Ovary (tissue), 9 donors: ENCODE measurements around the gene ITPR2. TPM values are rescaled to one million over a fixed set of nuclear protein-coding genes. Genes with fewer than 3 reads are reported as not detected.
"Not testable (repeated sequence)": the region's sequence is repeated elsewhere in the genome, so short reads cannot be mapped to it uniquely, and the experiment has no call there.

Source experiments
- DNase-seq, 5 donors: peaks; one replicate each; pipeline ENCODE4 v3.0.0-alpha.2; 2019 to 2020
- H3K27ac ChIP-seq, 2 donors: fragments of 200-600 bp; one replicate each; pipeline versions ENCODE4 v1.5.1 to v1.8.0; 2019 to 2022
- H3K27me3 ChIP-seq: fragments of 200-600 bp; one replicate; pipeline ENCODE4 v1.8.0; 2022
- H3K36me3 ChIP-seq: fragments of 200-600 bp; sonication (generic); one replicate; pipeline ENCODE4 v1.5.1; 2019
- H3K4me1 ChIP-seq: one replicate; pipeline ENCODE4 v1.8.1; 2013; ENCODE audit warnings: mild to moderate bottlenecking, moderate library complexity; ENCODE audit not compliant: insufficient read depth
- H3K4me3 ChIP-seq: fragments of 200-600 bp; sonication (generic); one replicate; pipeline ENCODE4 v1.5.1; 2017
- H3K9me3 ChIP-seq, 2 donors: fragments of 200-600 bp in 1 of 2; sonication (generic) in 1 of 2; one replicate each; pipeline versions ENCODE4 v1.5.1 to v1.8.1; 2013 to 2019; ENCODE audit warnings: mild to moderate bottlenecking in 1 of 2, moderate library complexity in 1 of 2
- CTCF ChIP-seq, 3 donors: fragments of 450-650 bp in 2 of 3; fragments of 200-600 bp in 1 of 3; IDR thresholded peaks; one replicate each; pipeline versions ENCODE4 v1.5.1 to v1.8.0; 2016 to 2022; ENCODE audit warnings: antibody characterized with exemption in 3 of 3, mild to moderate bottlenecking in 1 of 3
- EP300 ChIP-seq: sonication (generic); formaldehyde crosslinking; IDR thresholded peaks from one replicate; pipeline ENCODE4 v1.6.1; 2017; ENCODE audit warnings: antibody characterized with exemption
- POLR2A ChIP-seq: fragments of 450-650 bp; IDR thresholded peaks from one replicate; pipeline ENCODE4 v1.6.1; 2017; ENCODE audit warnings: antibody characterized with exemption, mild to moderate bottlenecking, moderate library complexity
- WGBS, 3 donors: extraction: QIAGEN DNeasy Blood & Tissue Kit in 1 of 3; methylation state at CpG; one replicate each; pipeline versions ENCODE4 v1.1.5 to v1.1.7; 2013 to 2017; 5-methylcytosine and 5-hydroxymethylcytosine counted together
- intact Hi-C, 4 donors: fragments of 100-400 bp; cut with DNase I; formaldehyde crosslinking; loops; one replicate each; pipeline versions ENCODE4 v1.11.0 to v1.15.1; 2022 to 2023
- polyA plus RNA-seq, 2 donors: library from polyadenylated mRNA; stranded (reverse); fragments of 200-250 nt in 1 of 2; fragments of 350-450 nt in 1 of 2; fragmentation: Illumina TruSeq in 1 of 2; extraction: RNeasy Lipid Tissue Mini Kit (QIAGEN cat#74804) in 1 of 2; gene quantifications; one replicate each; pipeline ENCODE4 v1.2.3, GENCODE V29; 2013 to 2014
- total RNA-seq, 7 donors: library from RNA; depleted of rRNA in 2 of 7; stranded (reverse); fragments of >200 nt in 2 of 7; fragmentation: NEBNext Ultra II Directional in 3 of 7; extraction: Animal tissue kit (Norgen Biotek cat#: 25700) in 3 of 7; gene quantifications; one replicate each; pipeline versions ENCODE4 v1.1.0 to v1.2.4, GENCODE V29; 2016 to 2023
- donor health status: DM: no; HTN: no; CAD: no; lungs with moderate emphysema.
- donor health status: DM: no; HTN: no; CAD: no.
- donor health status: Bipolar disorder and iron deficiency.
- donor health status: DM: yes; HTN: yes; CAD: no.
- donor health status: DM: no; HTN: no; CAD: no.
- donor health status: DM: yes; HTN: yes; CAD: no.

The ITPR2 gene
- total and polyA plus RNA-seq, 9 donors = 5.9 to 51.1 (median 32.9) TPM

GRCh38 chr12:26869104-26869494 lies 36.1 kb upstream of the ITPR2 start:
- Histone ChIP-seq H3K27ac (no peak overlapping the region), H3K4me1 (peaks cover 2% of the 10 kb centered on the region), H3K27me3 (no peaks in the 10 kb centered on the region), H3K36me3 (no peaks in the 10 kb centered on the region), H3K9me3 (no peaks in the 10 kb centered on the region), H3K4me3 (no peak overlapping the region)
- WGBS, 3 donors = 93 to 96% (median 93%) methylated on average over 6 of the region's 6 CpGs
- DNase-seq = no peak
- intact Hi-C loops = no loop called here
- TF ChIP-seq EP300 (no peak), POLR2A (no peak), CTCF (IDR thresholded peaks at IDR 0.05) (no peak)

GRCh38 chr12:26868447-26869103 lies 35.6 kb upstream of the ITPR2 start:
- WGBS, 3 donors = 88 to 89% (median 88%) methylated on average over 3 of the region's 3 CpGs
- TF ChIP-seq CTCF (IDR thresholded peaks at IDR 0.05) = no peak
- TF ChIP-seq POLR2A = no peak
- TF ChIP-seq EP300 = no peak

GRCh38 chr12:26867080-26867479 lies 34.1 kb upstream of the ITPR2 start:
- Histone ChIP-seq H3K9me3 (no peaks in the 10 kb centered on the region), H3K27me3 (no peaks in the 10 kb centered on the region), H3K4me3 (no peak overlapping the region), H3K36me3 (no peaks in the 10 kb centered on the region), H3K27ac (no peak overlapping the region), H3K4me1 (peaks cover 2% of the 10 kb centered on the region)
- no peak for DNase-seq
- no peak for TF ChIP-seq POLR2A
- TF ChIP-seq EP300 = no peak
- no peak for TF ChIP-seq CTCF (IDR thresholded peaks at IDR 0.05)
- intact Hi-C loops = no loop called here
- WGBS, 3 donors = 75 to 76% (median 76%) methylated on average over 2 of the region's 2 CpGs

More at GRCh38 chr12:26868447-26869103, 35.6 kb upstream of the ITPR2 start:
- DNase-seq = no peak
- intact Hi-C loops = no loop called here
- Histone ChIP-seq H3K4me3 (no peak overlapping the region), H3K27ac (no peak overlapping the region), H3K27me3 (no peaks in the 10 kb centered on the region), H3K9me3 (no peaks in the 10 kb centered on the region), H3K36me3 (no peaks in the 10 kb centered on the region), H3K4me1 (peaks cover 2% of the 10 kb centered on the region)

GRCh38 chr12:26863515-26863914 lies 30.5 kb upstream of the ITPR2 start:
- Histone ChIP-seq H3K4me1 (no peaks in the 10 kb centered on the region), H3K4me3 (no peak overlapping the region), H3K36me3 (no peaks in the 10 kb centered on the region), H3K9me3 (no peaks in the 10 kb centered on the region), H3K27ac (no peak overlapping the region), H3K27me3 (no peaks in the 10 kb centered on the region)
- no peak for DNase-seq
- TF ChIP-seq EP300 = no peak
- TF ChIP-seq CTCF (IDR thresholded peaks at IDR 0.05) = no peak
- TF ChIP-seq POLR2A = no peak
- WGBS, 3 donors = 66 to 73% (median 71%) methylated on average over 4 of the region's 4 CpGs
- intact Hi-C loops = no loop called here

- H3K4me1 ChIP-seq, intact Hi-C loops, H3K9me3 ChIP-seq, H3K4me3 ChIP-seq, DNase-seq, H3K36me3 ChIP-seq, H3K27ac ChIP-seq, H3K27me3 ChIP-seq: not testable (repeated sequence)
- 88 to 97% (median 97%) methylated on average over 3 of the region's 3 CpGs for WGBS, 3 donors
Measured at GRCh38 chr12:26862787-26863186, 29.8 kb upstream of the ITPR2 start.
